ENCODE data around the gene PCGF1.
A peak's percentile ranks its signal among the peaks of the same experiment; 100 is the strongest.

PCGF1 gene

GRCh38 chr2:74507145-74507925, at the start of gene PCGF1:
Gene PCGF1, minus strand, starts transcription at chr2:74507695. Its CDS starts 27 bp downstream, at chr2:74507668.
- DNase-seq (ENCODE audit: low read depth in 3 of 3) = peak; percentile 94 to 99 (median 95)

- no peak for DNase-seq (ENCODE audit: low read depth in 3 of 3)
Observed at GRCh38 chr2:74556831-74557370, 49.4 kb upstream of the PCGF1 start.

- no peak for DNase-seq (ENCODE audit: low read depth in 3 of 3)
Observed at GRCh38 chr2:74556159-74556558, 48.7 kb upstream of the PCGF1 start.

GRCh38 chr2:74555610-74556103, 48.2 kb upstream of the PCGF1 start:
- DNase-seq (ENCODE audit: low read depth in 3 of 3) = no peak

- peak in 1 of 3 donors; percentile 46 for DNase-seq (ENCODE audit: low read depth in 3 of 3)
Observed at GRCh38 chr2:74554820-74555531, 47.5 kb upstream of the PCGF1 start.

GRCh38 chr2:74553892-74554819, 46.7 kb upstream of the PCGF1 start, which contains the start of the genes DOK1 and LOXL3:
Gene DOK1, plus strand, starts transcription at chr2:74554720. Its CDS starts 35 bp downstream, at chr2:74554755.
Gene LOXL3, minus strand, starts transcription at chr2:74553942. Its CDS starts 1,308 bp downstream, at chr2:74552634.
- peak; percentile 70 to 85 (median 73) for DNase-seq (ENCODE audit: low read depth in 3 of 3)

- no peak for DNase-seq (ENCODE audit: low read depth in 3 of 3)
Observed at GRCh38 chr2:74552914-74553811, 45.7 kb upstream of the PCGF1 start.

- DNase-seq (ENCODE audit: low read depth in 3 of 3) = no peak
Observed at GRCh38 chr2:74551942-74552913, 44.7 kb upstream of the PCGF1 start.

GRCh38 chr2:74551530-74551929, 44.0 kb upstream of the PCGF1 start:
- DNase-seq (ENCODE audit: low read depth in 3 of 3) = no peak

GRCh38 chr2:74550231-74550630, 42.7 kb upstream of the PCGF1 start:
- no peak for DNase-seq (ENCODE audit: low read depth in 3 of 3)

GRCh38 chr2:74548900-74549826, 41.7 kb upstream of the PCGF1 start:
- DNase-seq (ENCODE audit: low read depth in 3 of 3) = no peak

- no peak for DNase-seq (ENCODE audit: low read depth in 3 of 3)
Observed at GRCh38 chr2:74548285-74548899, 40.9 kb upstream of the PCGF1 start.

- DNase-seq (ENCODE audit: low read depth in 3 of 3) = no peak
Observed at GRCh38 chr2:74546004-74546403, 38.5 kb upstream of the PCGF1 start.

- DNase-seq (ENCODE audit: low read depth in 3 of 3) = no peak
Observed at GRCh38 chr2:74544634-74545033, 37.1 kb upstream of the PCGF1 start.

- no peak for DNase-seq (ENCODE audit: low read depth in 3 of 3)
Observed at GRCh38 chr2:74542978-74543377, 35.5 kb upstream of the PCGF1 start.

GRCh38 chr2:74540291-74540690, 32.8 kb upstream of the PCGF1 start:
- no peak for DNase-seq (ENCODE audit: low read depth in 3 of 3)

- no peak for DNase-seq (ENCODE audit: low read depth in 3 of 3)
Observed at GRCh38 chr2:74538881-74539339, 31.4 kb upstream of the PCGF1 start.

Measured in stimulated activated CD4-positive, alpha-beta T cell treated with anti-CD3 and anti-CD28 coated beads, TNF-alpha, amount 100 ng/mL, for 48 hours (primary cell).